SW480 (cell line): ENCODE data around the gene CD101.

Experiments
- DNase-seq: peaks from one replicate; pipeline ENCODE4 v3.0.0-alpha.2; 2016; ENCODE audit warnings: low spot score

CD101 gene

DNA sequence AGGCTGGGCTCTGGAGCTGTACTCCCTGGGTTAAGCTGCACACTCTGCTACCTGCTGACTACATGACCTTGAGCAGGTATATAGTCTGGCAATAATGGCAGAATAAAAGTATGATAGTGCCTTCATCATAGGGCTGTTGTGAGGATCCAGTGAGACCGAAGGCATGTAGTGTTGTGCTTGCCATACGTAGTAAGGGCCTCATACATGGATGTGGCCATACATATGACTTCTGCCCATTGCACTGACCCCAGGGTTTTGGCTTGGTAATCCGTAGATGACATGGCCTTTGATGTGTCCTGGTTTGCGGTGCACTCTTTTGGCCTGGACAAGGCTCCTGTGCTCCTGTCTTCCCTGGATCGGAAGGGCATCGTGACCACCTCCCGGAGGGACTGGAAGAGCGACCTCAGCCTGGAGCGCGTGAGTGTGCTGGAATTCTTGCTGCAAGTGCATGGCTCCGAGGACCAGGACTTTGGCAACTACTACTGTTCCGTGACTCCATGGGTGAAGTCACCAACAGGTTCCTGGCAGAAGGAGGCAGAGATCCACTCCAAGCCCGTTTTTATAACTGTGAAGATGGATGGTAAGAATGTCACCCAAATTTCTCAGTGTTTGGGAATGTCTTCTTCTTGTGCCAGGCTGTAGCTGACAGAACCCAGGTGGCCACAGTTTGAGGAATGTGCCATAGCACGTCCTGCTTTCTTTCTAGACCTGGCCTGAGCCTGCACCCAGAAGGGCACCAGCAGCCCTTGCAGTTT is 17.0 kb upstream of the CD101 start:
- DNase-seq, result no peak

DNA sequence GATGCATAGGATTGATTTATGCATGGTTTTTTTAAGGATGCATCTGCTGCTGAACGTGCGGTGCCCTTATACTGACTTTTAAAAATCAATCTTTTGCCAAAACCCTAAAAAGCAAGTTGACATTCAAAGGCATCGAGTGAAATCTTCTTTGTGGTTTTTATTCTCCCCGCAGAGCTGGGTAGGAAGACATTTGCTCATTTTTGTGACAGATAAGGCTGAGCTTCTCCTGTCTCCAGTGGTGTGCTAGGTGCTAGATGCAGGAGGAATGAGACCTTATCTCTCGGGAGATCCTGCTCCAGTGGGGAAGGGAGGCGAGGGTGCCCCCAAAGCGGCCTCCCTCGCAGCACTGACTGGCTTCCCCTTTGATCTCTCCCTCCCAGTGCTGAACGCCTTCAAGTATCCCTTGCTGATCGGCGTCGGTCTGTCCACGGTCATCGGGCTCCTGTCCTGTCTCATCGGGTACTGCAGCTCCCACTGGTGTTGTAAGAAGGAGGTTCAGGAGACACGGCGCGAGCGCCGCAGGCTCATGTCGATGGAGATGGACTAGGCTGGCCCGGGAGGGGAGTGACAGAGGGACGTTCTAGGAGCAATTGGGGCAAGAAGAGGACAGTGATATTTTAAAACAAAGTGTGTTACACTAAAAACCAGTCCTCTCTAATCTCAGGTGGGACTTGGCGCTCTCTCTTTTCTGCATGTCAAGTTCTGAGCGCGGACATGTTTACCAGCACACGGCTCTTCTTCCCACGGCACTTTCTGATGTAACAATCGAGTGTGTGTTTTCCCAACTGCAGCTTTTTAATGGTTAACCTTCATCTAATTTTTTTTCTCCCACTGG is 14.9 kb upstream of the CD101 start:
- DNase-seq, result peak; percentile 78

DNA sequence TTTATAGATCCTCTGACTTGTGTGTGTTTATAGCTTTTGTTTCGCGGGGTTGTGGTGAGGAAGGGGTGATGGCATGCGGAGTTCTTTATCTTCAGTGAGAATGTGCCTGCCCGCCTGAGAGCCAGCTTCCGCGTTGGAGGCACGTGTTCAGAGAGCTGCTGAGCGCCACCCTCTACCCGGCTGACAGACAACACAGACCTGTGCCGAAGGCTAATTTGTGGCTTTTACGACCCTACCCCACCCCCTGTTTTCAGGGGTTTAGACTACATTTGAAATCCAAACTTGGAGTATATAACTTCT is 14.4 kb upstream of the CD101 start:
- peak; percentile 96 for DNase-seq

DNA sequence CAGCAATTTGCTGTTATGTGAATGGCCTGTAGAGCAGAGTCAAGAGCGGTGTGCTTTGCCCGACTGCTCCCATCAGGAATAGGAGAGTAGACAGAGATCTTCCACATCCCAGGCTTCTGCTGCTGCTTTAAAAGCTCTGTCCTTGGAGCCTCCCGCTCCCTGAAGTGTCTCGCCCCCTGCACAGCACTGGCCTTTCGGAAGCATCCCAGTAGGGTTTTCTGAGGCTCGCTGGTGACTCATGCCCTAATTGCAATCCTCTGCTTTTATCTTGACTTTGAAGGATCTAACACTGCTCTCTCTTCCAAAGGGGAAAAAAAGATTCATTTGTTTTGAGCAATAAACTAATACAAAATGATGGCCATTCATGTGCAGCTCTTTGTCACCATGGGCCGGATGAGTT is 13.3 kb upstream of the CD101 start:
- DNase-seq, result peak; percentile 86

DNA sequence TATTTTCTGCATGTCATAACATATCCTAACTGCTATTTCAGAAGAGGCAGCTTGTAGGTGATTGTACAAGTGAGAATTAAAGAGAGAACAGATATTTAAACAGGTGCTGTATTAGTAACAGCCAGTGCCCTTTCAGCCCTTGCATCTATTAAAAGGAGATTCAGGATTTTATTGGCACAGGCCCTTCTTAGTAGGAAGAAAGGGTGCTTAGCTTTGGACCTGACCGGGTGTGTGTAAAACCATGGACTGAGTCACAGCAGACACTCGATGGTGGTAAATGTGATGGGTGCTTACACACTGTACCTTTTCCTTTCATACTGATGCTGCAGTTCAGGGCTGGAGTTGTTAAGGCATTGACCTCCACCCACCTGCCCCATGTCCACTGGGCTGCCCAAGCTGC is 12.7 kb upstream of the CD101 start:
- peak; percentile 17 for DNase-seq

DNA sequence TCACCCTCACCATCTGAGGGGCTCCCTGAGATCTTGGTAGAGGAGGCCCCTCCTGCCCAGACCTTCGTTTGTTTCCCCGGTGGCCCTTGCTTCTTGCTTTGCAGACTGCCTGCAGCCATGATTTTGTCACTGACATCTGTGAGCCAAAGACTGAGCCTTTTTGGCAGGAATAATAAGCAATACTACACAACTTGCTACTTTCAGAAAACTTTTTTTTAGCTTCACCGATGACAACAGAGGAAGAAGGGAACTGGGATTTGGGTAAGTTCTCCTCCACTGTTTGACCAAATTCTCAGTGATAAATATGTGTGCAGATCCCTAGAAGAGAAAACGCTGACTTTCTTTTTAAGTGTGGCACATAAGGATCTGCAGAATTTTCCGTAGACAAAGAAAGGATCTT is 11.7 kb upstream of the CD101 start:
- DNase-seq, result no peak

DNA sequence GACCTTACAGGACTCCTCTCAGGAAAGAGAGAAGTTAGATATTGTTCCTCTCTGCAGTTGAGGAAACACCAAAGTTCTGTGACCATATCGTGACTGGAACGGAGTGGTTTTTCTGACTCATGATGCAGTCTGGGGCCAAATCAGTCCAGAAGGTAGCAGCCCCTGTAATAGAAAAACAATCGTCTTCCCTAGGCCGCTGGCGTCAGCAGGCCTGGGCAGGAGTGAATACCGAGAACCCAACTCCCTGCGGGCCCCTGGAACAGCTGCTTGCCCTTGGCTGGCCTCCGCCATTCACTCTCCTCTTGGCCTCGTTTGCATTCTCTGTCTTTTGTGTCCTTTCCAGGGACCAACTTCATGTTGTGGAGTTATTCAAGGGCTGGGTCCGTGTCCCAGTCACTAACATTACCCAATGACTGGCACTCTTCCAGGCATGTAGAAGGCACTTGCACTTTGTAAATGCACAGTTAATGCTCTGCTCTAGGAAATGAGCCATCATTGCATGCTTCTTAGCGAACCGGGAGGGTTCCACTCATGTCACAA is 10.9 kb upstream of the CD101 start:
- no peak for DNase-seq

DNA sequence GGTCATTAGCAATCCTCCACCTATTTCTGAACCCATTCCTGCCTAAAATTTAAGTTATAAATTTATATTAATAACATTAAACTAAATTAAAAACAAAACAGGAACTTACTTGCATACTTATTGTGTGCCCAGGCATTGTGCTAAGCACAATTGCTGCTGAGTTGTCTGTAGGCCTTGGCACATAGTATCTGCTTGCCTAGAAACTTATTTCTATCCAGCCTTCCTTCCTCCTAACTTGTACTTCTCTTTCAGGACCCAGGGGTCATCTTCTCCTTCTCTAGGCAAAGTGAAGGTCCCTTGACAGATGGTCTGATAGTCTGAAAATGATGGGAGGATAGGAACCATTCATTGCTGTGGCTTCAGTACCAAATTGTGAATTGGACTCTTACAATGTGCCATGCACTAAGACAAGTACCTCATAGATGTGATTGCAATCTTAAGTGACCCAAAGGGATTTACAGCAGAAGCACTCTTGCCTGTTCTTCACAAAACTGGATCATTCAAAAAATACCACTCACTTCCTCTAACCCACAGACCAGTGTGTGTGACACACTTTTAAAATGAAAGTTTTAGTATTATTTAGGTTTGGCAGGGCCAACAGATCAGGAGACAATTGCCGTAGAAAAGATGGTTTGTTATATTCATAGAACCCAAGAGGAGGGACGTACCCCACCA is 10.3 kb upstream of the CD101 start:
- no peak for DNase-seq

DNA sequence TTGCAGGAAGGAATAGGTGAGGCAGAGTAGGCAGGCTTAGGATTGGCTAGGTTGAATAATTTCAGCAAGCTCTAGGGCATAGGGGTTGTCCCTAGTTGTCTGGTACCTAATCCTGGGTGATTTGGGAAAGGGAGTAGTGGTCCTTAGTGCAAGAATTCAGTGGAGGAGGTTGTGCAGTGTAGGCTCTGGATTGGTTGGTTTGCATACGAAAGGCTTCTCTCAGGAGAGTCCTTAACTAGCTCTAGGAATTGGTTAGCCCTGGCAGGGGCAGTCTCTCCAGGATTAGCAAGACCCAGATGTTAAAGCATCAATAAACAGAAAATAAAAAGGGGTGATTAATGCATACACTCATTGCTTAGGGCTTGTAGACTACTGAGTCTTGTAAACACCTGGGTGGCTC is 9.6 kb upstream of the CD101 start:
- no peak for DNase-seq

DNA sequence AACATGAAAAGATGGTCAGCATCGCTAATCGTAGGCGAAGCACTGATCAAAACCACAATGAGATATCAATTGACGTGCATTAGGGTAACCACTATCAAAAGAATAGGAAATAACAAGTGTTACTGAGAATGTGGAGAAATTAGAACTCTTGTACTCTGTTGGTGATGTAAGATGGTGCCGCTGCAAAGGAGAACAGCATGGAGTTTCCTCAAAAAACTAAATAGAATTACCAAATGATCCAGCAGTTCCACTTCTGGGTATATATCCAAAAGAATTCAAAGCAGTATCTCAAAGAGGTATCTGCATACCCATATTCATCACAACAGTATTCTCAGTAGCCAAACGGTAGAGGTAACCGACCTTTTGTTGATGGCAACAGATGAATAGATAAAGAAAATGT is 8.3 kb upstream of the CD101 start:
- no peak for DNase-seq

DNA sequence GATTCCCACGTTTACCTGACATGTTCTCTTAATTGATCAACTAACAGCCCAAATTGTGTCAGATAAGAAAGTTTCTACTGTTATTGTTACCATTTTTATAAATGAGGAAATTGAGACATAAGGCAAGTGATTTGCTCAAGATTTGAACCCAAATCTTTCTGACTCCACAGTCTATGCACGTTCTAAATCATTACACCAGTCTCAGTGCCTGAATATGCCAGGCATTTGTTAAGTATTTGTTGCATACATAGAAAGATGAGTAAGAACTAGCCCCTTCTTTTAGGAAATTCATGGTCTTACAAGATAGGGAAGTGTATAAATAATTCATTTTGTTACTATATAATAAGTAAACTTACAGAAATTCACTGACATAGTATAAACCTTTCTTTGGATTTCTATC is 7.1 kb upstream of the CD101 start:
- DNase-seq, result no peak

DNA sequence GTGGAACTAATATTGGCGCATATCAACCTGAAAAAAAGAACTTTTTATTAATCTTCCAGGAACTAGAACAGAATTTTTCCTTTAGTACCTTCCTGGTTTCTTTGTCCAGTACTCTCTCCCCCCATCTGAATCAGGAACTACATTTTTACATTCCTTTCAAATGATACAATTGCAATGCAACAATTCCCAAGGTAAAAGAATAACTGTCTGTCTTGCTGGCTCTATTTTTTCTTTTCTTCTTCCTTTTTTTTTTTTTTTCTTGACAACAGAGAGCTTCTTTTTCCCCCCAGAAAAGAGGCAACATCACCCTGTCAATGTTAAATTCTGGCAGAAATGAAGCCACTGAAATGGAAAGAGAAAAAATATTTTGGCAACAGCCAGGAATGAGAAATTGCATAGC is 4.5 kb upstream of the CD101 start:
- DNase-seq, result no peak

DNA sequence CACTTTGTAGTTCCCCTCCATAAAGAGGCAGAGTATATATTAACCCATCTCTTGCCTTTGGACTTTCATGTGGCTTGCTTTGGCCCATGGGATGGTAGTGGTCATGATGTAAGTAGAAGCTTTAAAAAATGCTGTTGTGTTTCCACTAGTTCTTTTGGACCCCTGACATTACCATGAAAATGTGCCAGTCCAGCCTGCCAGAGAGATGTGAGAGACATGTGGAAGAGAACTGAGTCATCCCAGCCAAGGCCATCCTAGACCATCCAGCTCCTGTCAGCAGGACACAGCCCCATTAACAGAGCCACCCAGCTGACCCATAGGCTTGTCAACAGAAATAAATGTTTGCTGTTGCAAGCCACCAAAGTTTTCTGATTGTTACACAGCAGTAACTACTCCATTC is 3.9 kb upstream of the CD101 start:
- DNase-seq, result no peak

DNA sequence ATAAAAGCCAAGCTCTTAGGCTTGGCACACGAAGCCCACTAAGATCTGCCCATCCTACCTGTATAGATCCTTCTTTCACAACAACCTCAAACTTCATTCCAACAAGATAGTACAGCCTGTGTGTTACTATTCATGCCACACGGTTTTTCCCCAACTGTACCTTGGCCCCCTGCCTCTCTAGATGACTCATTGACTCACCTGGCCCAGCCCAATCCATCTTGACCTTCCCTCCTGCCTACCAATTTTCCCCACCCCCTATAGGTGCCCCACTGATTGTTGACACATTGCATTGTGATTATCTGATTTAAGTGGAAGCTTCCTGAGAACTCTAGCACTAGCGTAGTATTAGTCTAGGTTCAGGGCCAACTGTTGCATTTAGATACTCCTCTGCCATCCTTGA is 2.0 kb upstream of the CD101 start:
- DNase-seq, result no peak

DNA sequence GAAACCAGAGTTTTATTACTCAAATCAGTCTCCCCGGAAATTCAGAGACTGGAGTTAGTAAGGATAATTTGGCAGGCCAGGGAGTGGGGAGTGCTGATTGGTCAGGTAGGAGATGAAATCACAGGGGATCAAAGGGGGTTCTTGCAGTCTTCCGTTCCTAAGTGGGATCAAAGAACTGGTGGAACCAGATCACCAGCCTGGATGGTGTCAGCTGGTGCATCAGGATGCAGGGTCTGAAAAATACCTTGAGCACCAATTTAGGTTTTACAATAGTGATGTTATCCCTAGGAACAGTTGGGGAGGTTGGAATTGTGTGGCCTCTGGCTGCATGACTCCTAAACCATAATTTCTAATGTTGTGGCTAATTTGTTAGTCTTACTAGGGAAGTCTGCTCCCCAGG is 1.4 kb upstream of the CD101 start:
- no peak for DNase-seq

DNA sequence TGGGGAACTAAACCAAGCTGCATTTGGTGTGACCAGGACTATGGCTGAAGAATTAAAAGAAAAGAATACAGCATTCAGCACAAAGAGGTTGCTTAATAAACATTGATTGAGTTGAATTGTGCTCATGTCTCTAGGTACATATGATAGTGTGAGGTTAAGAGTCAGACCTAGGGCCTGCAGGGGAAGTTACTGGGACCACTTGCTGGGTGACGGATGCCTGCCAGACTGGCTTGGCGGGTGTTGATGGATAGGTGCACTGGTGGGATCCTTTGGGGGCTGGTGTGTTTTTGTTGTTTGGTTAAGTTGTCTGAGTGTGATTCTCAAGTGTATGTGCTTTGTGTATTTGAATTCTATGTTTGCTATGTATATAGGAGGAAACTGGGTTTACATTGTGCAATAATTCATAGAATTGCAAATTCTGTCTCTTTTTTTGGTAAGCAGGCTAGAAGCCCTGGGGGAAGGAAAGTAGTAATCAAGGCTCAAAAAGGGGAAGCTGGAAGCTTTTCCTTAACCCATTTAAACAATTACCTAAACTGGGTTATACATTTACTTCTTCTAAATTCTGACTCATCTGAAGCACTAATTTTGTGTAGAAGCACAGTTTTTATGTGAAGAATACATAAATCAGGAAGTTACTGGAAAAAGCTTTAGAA is 1.8 kb downstream of the CD101 start:
- DNase-seq, result no peak

DNA sequence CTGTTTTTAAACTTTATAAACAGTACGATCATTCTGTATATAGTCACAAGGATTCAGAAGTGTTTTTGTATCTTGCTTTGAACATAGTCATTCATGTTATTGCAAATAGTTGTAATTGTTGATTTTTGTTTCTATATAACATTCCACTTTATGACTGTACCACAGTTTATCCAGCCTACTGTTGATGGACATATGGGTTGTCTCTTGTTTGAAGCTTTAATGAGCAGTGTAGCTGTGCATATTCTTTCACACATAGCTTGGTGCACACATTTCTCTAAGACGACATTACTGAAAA is 6.1 kb downstream of the CD101 start:
- DNase-seq, result no peak

DNA sequence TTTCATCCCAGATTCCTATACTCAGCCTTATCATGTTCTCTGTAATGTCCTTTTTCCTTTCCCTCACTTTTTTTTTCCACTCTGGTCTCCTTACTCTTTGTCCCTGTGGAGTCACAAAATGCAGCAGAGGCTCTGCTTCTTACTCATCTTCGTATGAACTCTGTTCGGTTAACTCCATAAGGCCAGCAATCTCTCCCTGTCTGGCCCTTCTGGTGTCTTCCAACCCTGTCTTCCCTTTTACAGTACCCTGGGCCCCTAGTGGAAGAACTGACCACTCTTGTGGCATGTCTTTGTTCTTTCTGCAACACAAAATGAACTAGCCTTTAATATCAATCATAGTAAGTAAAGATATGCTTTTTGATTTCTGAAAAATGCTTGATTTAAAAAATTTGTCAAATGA is 7.1 kb downstream of the CD101 start:
- DNase-seq, result no peak

DNA sequence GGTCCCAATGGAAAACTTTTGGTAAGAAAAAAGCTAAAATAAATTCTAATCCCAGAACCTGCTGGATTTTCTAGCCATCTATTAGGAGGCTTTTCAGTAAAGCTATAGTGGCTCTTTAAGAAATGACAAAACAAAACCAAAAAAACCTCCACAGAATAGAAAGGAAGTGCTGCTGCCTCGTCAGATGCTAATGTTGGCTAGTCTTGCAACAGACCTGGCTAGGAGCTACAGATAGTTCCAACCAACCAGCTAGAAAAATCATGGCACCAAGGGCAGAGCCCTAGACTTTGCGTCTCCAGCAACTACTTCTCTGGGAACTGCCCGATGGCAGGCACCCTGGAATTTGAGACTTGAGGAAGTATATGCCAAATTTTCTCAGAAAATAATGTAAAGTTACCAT is 7.6 kb downstream of the CD101 start:
- no peak for DNase-seq

DNA sequence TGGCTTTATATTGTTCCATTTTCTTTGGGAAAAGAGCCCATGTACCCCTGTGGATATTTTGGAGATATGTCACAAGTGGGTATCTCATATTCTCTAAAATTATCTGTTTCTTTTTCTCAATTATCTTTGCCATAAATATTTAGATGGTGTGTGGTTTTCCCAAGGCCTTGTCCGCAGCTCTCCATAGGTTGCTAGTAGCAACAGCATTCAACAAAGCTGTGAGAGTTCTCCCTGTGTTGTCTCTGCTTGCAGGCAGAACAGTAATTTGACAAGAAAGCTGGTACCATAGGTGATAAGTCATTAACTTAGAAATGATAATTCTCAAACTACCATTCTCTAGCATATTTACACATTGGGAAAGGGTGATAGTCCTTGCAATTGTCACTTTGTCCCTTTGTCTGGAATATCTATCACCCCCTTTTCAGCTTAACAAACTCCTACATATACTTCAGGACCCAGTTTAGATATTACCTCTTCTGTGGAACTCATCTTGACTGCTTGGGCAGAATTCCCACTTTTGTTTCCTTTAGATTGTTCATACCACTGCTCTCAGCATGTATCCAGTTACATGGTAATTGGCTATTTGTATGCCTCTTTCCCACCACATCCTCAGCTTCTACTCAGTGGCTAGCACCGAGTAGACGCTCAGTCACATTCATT is 8.9 kb downstream of the CD101 start:
- DNase-seq, result no peak

DNA sequence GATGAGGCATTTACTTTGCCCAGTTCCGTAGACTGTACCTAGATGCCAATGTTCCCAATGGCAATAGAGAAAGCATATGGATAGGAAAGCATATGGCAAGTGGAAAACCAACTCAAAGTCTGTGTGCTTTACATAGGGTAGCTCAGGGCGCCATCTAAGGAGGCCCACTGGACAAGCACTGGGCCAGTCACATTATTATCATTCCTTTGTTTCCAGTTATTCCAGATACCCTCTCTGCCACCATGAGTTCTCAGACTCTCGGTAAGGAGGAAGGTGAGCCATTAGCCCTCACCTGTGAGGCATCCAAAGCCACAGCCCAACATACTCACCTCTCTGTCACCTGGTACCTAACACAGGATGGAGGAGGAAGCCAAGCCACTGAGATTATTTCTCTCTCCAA is 9.8 kb downstream of the CD101 start:
- no peak for DNase-seq

DNA sequence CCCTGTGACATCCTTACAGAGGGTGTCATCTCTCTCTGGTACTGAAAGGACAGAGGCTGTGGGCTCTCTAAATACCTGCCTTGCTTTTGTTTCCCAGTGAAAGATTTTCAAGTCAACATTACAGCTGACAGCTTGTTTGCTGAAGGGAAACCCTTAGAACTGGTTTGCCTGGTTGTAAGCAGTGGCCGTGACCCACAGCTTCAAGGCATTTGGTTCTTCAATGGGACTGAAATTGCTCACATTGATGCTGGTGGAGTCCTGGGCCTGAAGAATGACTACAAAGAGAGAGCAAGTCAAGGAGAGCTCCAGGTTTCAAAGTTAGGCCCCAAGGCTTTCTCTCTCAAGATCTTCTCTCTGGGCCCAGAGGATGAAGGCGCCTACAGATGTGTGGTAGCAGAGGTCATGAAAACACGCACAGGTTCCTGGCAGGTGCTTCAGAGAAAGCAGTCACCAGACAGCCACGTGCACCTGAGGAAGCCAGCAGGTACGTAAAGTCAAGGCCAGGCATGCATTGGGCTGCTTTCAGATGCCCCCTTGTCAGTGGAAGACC is 11.8 kb downstream of the CD101 start:
- no peak for DNase-seq
